Activated CD4-positive, alpha-beta T cell treated with anti-CD3 and anti-CD28 coated beads, Interleukin-2, Interleukin-4, amounts not matched to agents 100 ng/mL and 50 ng/mL, durations not matched to agents 16 hours and 8 hours (primary cell): Measurements from ENCODE around the gene MCOLN1.

Experiments
- DNase-seq: peaks from one replicate; pipeline ENCODE4 v3.0.0-alpha.2; 2020; ENCODE audit warnings: low spot score

The MCOLN1 gene

DNA sequence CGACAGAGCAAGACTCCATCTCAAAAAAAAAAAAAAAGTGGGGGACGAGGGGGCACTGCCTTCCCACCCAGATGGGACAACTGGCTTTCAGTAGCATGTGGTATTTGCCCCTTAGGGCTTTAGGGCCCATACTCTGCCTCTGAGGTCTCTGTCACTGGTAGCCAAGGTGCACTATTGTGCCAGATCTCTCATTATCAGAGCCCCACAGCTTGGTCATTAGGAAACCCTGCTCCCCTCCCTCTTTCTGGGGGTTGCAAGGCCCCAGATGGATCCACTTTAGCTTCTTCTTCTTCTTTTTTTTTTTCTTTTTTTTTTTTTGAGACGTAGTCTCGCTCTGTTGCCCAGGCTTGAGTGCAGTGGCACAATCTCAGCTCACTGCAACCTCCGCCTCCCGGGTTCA, 17.7 kb upstream of the MCOLN1 start:
- DNase-seq = no peak

DNA sequence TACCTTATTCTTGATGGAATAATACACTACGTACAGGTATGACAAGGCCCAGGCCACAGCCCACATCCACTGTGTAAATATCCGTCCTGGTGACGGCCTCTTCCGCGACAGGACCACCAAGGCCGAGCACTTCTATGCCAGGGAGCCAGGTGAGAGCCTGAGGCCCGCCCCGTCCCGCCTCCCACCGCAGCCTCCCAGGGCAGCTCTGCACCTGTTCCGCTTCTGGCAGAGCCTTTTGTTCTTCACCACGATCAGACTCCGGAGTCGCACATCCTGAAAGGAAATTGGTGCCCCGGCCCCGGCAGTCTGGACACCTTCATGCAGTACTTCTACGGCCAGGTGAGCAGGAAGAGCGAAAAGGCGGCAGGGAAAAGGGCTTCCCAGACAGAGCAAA, 17.1 kb upstream of the MCOLN1 start:
- DNase-seq = no peak

DNA sequence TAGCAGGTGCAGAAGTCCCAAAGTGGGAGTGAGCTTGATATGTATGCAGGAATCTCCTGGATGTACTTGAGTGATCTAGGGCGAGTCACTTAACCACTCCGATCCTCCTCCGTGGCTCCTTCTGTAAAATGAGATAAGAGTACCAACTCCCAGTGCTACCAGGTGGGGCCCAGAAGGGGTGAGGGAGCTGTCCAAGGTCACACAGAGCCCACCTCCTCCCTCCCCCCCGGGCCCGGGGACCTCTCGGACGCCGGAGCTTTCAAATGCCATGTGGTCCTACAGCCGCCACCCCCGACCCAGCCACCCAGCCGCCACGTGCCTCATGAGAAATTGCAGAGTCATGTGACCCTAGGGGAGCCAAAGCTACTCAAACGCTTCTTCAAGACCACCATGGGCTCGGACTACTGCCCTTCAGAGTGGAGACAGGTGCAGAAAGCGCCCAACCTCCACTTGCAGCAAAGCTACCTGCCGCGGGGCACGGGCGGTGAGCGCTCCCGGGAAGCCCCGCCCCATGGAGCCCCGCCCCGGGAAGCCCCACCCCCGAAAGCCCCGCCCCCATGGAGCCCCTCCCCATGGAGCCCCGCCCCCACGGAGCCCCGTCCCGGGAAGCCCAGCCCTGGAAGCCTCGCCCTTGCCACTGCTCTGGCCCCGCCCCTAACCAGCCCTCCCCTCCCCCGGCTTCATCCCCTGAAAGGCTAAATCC, 16.6 kb upstream of the MCOLN1 start:
- DNase-seq = peak; percentile 21

DNA sequence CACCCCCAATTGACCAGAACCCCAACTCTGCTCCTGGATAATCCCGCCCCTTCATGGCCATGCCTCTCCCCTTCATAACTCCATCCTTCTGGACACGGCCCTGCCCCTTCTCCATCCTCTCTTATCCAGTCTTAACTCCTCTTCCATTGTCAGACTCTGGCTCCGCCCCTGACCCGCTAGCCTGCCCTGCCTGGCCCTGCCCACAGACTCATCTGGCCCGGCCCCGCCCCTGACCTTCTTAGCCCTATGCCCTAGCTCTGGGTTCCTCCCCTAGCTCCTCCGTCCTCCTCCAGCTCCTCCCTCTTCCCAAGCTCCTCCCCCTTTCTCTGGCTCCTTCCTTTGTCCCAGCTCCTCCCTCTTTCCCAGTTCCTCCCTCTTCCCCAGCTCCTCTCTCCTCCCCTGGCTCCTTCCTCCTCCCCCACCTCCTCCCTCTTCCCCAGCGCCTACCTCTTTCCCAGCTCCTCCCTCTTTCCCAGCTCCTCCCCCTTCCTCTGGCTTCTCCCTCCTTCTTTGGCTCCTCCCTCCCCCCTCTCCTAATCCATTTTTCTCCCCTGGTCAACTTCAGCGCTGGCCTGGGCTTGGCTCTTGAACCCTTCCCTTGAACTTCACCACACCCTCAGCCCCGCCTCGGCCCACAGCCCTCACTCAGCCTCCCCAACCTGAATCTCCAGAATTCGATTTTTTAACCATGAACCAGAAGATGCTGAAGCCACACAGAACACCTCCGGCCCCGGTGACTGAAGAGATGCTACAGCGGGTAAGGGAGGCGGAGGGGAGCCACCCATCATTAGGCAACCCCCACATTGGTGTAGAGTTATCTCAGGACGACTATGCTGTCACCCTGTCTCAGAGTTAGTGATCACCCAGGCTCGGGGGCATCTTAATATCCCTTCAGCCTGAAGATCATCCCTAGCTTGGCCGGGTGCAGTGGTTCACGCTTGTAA, 15.8 kb upstream of the MCOLN1 start:
- peak; percentile 43 for DNase-seq

DNA sequence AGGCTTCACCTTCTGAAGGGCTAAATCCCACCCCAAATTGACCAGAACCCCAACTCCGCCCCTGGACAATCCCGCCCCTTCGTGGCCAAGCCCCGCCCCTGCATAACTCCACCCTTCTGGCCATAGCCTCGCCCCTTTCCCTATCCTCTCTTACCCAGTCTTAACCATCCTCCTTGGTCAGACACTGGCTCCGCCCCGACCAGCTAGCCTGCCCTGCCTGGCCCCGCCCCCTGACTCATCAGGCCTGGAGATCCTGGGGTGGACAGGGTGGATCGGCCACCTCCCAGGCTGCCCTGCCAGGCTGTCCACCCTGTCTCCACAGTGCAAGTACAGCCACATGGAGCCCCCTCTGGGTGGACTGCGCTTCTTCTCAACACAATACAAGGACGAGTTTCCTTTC, 14.5 kb upstream of the MCOLN1 start:
- peak; percentile 6 for DNase-seq

DNA sequence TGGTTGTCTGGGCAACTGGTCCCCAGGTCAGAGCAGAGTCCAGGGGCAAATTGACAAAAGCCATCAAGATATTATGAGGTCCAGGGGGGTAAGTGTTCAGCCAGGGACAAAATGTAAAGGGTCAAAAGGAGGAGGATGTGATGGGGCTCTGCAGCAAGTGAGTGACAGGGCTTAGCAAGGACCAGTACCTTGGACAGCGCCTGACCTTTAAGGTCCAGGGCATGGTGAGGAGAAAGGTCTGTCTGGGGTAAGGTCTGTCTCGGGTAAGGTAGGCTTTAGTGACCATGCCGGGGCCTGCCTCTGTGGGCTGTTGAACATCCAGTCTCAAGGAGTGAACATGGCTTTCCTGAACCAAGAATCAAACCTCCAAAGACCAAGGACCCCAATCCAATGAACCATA, 12.8 kb upstream of the MCOLN1 start:
- no peak for DNase-seq

DNA sequence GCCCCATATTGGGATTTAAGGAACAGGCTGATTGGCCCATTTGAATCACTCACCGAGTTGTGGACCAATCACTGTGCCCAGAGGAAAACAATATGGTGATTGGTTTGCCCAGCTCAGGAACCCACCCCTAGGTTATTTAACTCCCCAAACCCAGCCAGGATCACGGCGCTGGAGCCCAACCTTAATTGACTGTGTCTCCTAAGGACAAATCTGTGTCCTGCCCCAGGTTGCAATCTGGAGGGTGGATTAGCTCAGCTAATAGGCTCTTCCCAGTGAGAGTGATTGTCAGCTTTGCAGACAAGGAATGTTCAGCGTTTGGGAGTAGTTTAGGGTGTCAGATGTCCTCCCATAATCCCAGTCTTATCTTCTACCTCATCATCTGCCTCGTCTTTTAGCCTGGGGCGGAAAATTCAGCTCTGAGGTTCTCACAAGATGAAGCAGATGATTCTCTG, 10.0 kb upstream of the MCOLN1 start:
- no peak for DNase-seq

DNA sequence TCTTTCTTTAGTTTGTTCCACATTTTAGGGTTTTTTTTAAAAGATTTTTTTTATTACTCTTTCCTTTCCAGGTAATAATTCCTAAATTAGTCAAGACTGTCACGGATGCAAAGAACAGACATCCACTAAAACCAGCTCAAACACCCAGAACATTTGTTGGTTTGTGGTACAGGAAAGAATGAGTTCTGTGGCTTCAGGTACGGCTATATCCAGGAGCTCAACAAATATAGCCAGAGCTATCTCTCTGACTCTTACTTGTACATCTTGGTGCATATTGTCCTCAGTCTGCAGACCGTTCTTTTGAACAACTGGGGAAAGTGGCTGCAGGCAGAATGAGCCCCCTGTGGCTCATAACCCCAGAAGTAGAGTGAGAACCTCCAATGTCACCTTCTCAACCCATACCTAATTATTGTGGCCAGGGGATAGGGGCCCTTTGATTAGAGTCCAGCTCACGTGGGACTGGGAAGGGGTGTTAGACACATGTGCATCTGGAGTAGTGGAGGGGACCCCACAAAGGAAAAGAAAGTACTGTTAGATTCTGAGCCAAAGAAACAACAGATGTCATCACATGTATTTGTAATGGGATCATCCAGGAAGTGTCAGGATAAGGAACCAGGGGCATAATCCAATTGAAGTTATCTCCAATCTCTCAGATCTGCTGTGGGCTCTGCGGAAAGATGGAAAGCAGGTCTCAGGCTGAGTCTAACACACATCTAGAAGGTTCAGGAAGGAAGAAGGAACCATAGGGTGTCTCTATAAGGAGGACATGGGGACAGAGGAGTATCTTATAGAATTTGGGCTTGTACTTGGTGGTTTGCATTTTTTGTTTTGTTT, 8.4 kb upstream of the MCOLN1 start:
- no peak for DNase-seq

DNA sequence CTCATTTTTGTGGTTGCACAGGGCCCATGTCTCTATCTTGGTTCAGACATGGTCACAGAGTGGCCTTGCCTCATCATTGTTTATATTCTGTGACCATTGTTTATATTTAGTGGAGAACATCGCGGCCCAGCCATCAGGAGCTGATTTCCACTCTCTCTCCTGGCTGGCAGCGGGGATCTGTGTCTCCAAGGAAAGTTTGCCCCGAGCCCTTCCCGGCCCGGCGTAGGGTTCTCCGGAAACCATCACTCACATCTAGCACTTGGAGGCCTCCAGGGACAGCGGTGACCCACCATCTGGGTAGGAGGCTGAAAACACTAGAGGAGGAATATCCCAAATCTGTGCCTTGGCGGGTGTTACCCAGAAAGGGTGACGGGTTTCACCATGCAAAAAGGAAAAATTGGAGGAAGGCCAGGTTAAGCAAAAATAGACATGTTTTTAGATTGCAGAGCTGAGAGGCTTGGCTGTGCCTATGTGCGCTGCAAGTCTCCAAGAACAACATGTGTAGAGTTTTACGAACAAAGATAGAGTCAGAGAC, 7.2 kb upstream of the MCOLN1 start:
- DNase-seq = no peak

DNA sequence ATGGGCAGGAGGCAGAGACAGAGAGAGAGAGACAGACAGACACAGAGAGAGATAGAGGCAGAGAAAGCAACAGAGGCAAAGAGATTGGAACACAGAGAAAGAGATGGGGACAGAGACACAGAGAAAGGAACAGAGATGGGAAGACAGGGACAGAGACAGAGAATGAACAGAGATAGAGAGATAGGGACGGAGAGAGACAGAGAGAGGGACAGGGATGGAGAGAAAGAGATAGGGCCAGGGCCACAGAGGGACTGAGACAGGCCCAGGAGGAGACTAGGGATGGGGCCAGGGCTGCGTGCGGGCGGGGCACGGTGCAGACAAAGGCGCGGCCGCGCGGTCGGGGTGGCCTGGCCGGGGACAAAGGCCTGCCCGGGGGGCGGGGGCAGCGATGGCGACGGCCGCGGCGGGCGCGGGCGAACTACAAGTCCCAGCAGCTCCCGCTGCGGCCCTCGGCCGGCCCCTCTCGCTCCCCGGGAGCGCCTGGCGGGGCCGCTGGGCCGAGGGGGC, 6.7 kb upstream of the MCOLN1 start, which contains the start of gene ZNF358:
Gene ZNF358 (plus strand): TSS at position 459 of the 507 bp plus-strand sequence. CDS start 3,140 bp downstream, outside the sequence.
- no peak for DNase-seq

DNA sequence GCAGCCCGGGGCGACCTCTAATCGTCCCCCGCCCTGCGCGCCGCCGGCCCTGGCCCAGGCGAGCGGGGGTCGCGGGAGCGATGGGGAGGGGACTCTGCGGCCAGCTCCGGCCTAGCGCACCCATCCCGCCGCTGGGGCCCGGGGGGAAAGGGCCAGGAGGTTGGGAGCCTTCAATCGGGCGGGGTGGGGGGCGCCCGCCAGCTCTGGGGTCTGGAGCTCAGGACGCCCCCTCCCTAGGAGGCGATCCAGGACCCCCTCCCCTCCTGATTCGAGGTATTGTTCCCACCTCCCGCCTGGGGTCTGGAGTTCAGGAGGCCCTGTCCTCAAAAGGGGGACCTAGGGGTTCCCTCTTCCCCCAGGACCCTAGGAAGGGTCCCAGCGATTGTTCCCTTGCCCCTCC, 6.1 kb upstream of the MCOLN1 start:
- no peak for DNase-seq

DNA sequence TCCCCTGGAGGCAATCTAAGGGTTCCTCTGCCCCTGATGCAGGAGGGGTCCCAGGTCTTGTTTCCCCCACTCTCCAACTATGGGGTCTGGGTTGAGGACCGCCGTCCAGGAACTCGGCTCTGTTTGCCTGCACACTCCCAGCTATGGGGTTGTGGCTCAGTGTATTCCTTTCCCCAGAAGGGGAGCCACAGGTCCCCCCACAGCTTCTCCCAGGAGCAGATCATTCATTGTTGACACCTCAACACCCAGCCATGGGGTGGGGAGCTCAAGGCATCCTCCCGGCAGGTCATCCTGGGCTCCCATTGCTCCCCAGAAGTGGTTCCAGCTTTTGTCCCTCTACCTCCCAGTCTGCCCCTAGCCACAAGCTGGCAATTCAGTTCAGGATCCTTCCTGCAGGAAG, 5.5 kb upstream of the MCOLN1 start:
- no peak for DNase-seq

DNA sequence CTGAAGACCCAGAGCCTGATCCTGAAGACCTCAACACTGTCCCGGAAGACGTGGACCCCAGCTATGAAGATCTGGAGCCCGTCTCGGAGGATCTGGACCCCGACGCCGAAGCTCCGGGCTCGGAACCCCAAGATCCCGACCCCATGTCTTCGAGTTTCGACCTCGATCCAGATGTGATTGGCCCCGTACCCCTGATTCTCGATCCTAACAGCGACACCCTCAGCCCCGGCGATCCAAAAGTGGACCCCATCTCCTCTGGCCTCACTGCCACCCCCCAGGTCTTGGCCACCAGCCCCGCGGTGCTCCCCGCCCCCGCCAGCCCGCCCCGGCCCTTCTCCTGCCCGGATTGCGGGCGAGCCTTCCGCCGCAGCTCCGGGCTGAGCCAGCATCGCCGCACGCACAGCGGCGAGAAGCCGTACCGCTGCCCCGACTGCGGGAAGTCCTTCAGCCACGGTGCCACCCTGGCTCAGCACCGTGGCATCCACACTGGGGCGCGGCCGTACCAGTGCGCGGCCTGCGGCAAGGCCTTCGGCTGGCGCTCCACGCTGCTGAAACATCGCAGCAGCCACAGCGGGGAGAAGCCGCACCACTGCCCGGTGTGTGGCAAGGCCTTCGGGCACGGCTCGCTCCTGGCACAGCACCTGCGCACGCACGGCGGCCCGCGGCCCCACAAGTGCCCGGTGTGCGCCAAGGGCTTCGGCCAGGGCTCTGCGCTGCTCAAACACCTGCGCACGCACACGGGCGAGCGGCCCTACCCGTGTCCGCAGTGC, 2.9 kb upstream of the MCOLN1 start:
- no peak for DNase-seq

DNA sequence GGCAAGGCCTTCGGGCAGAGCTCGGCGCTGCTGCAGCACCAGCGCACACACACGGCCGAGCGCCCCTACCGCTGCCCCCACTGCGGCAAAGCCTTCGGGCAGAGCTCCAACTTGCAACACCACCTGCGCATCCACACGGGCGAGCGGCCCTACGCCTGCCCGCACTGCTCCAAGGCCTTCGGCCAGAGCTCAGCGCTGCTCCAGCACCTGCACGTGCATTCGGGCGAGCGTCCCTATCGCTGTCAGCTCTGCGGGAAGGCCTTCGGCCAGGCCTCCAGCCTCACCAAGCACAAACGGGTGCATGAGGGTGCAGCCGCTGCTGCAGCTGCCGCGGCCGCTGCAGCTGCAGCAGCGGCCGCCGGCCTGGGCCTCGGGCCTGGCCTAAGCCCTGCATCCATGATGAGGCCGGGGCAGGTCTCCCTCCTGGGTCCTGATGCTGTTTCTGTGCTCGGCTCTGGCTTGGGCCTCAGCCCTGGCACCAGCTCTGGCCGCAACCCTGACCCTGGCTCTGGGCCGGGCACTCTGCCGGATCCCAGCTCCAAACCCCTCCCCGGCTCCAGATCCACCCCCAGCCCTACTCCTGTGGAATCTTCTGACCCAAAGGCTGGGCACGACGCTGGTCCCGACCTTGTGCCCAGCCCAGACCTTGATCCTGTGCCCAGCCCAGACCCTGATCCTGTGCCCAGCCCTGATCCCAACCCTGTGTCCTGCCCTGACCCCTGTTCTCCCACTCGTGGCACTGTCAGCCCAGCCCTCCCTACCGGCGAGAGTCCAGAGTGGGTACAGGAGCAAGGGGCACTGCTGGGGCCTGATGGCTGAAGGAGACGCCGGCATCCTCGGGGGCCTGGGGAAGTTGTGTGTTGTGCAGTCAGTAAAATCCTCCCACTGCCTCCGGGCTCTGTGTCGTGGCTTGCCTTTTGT, 2.0 kb upstream of the MCOLN1 start:
- no peak for DNase-seq

DNA sequence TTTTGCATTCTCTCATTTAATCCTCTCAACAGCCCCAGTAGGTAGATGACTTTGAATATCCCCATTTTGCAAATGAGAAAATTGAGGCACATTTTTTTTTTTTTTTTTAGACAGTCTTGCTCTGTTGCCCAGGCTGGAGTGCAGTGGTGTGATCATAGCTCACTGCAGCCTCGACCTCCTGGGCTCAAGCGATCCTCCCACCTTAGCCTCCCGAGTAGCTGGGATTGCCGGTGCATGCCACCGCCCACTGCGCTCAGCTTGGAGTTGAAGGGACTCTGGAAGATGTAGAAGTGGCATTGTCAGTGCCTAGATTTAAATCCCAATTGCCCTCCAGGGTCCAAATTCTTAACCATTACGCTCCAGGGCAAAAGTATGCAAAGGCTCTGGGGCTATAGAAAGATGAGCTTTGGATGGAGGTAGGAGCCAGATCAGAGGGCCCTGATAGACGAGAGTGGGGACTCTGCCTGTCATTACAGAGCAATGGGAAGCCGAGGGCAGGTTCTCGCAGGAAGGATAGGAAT, 813 bp upstream of the MCOLN1 start:
- no peak for DNase-seq

DNA sequence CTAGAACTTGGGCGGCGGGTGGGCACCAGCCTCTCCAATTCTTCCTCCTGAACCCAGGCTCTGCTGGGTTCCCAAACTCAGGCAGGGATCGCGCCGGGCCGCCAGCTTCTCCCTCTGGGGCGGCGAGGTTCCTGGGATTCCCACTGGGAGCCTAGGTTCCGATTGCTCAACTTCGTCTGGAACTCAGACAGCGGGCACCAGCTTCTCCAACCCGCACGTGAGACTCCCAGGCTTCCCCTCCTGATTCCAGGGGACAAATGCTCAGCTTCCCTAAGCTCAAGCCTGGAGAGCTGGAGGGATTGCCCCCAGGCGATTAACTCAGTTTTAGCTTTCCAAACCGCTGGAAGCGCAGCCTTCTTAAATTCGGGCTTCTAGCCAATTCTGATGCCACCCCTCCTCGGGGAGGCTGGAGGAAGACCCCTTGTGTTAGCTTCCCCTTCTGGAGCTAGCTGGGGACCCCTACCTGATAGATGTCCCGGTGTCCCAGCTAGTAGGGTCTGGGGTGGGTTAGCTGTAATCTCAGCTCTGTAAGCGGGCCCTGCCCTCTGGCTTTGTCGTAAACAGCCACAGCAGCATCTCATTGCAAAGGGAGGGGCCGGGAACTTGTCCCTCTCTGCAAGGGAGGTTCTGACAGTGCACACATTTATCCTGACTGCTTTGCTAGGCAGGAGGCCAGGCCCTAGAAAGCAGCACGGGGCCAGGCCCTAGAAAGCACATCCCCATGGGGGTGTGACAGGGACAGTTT, 671 bp downstream of the MCOLN1 start:
- no peak for DNase-seq

DNA sequence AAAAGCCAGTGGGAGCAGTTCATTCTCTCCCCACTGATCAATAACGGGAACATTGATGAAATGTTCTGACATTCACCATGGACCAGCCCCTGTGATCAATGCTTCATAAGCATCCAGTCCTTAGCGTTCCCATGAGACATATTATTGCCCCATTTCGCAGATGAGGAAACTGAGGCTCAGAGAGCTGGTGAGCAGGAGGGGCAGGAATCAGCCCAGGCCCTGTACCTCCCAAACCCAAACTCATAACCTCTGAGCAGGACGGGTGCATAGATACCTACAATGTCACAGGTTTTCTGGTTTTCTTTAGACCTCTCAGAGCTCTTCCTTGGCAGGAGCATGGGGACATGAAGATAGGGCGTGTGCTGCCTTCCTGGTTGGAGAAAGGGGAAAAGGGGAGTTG, 2.1 kb downstream of the MCOLN1 start:
- DNase-seq = no peak

DNA sequence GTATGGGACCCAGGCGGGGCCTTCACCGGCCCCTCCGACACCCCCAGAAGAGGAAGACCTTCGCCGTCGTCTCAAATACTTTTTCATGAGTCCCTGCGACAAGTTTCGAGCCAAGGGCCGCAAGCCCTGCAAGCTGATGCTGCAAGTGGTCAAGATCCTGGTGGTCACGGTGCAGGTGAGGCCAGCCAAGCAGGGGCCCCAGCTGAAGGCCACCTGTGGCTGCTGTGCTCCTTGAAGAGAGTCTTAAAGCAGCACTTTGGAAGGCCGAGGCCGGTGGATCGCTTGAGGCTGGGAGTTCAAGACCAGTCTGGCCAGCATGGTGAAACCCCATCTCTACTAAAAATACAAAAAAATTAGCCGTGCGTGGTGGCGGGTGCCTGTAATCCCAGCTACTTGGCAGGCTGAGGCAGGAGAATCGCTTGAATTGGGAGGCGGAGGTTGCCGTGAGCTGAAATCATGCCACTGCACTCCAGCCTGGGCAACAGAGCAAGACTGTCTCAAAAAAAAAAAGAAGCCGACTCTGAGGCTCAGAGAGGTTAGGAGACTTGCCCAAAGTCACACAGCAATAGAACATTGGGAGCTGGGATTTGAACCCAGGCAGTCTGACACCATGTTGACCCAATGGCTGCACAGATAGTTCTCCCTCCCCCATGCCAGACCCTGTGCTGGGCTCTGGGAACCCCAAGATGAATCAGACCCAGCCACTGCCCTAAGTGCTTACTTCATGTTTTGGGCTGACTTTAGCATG, 2.7 kb downstream of the MCOLN1 start:
- DNase-seq = no peak
